ENCODE data around the gene NDUFAF3.

The NDUFAF3 gene, protein sequence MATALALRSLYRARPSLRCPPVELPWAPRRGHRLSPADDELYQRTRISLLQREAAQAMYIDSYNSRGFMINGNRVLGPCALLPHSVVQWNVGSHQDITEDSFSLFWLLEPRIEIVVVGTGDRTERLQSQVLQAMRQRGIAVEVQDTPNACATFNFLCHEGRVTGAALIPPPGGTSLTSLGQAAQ

DNA sequence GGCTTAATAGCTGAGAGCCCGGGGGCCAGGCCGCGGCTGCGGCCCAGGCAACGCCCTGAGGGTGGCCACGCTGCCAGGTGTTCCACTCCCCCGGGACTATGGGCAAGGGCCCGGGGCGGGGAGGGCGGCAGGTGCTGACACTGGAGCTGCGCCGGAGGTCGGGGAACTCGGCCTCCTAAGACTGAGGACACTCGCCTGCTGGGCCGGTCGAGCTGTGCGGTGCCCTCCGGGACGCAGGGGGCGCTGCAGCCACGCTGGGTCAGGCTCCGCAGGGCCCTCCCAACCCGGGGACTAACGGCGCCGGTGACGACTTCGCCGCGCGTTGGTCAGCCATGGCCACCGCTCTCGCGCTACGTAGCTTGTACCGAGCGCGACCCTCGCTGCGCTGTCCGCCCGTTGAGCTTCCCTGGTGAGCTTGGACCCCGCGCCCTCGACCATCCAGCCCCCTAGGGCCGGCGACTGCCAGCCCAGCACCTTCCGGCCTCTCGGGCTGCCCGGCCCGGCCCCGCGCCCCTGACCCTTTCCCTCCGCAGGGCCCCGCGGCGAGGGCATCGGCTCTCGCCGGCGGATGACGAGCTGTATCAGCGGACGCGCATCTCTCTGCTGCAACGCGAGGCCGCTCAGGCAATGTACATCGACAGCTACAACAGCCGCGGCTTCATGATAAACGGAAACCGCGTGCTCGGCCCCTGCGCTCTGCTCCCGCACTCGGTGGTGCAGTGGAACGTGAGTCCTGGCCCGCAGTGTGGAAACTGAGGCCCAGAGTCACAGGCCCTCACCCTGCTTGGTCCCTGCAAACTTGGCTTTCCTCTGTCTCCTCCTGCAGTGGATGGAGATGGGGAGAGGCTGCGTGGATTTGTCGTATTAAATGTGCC lies at the start of gene NDUFAF3:
Gene NDUFAF3, plus strand, starts transcription at position 309 of the 875 bp plus-strand sequence. Its CDS starts 24 bp downstream, at position 333.
- DNase-seq: peak; percentile 92

DNA sequence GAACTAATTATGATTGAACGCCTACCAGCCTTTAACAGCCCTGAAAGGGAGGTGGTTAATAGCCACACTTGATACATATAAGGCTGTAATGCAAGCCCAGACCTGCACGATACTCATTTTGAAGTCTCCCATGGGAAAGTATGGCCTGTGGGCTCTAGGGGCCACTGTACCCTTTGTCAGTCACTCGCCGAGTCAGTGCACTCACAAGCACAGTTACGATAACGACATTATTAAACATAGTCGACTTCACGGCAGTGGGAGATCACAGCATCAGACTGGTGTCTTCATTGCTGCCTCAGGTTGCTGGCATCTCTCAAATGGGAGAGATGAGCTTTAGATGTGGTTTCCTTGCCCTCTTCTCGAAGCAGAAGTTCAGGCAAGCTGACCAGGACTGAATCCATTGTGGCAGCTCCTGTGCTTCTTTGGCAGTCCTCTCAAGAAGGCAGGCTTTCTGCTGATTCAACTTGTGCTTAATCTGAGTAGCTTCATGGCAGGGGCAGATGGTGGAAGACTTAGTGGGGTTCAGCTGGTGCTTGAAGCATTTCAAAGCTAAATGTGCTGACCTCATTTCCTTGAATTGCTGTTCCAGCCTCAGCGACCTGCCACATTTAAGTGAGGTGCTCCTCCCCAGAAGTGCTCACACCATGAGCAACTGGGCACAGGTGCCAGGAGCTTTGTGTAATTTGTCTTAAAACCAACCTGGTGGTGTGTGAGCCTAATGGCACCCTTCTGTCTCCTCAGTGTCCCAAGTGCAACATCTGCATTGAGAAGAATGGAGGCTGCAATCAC lies 47.7 kb upstream of the NDUFAF3 start:
- DNase-seq: no peak

DNA sequence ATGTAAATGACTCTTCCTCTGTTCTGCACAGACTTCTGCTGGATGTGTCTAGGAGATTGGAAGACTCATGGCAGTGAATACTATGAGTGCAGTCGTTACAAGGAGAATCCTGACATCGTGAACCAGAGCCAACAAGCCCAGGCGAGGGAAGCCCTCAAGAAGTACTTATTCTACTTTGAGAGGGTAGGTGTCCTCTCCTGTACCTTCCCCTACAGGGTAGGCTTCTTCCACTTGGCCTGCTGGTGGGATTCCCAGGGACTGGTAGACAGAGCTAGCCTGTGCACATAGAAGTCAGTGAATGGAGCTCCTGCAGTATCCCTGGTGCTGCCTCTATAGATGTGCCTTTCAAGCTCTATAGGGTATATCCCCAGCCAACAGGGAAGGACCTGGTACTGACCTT lies 42.5 kb upstream of the NDUFAF3 start:
- no peak for DNase-seq

DNA sequence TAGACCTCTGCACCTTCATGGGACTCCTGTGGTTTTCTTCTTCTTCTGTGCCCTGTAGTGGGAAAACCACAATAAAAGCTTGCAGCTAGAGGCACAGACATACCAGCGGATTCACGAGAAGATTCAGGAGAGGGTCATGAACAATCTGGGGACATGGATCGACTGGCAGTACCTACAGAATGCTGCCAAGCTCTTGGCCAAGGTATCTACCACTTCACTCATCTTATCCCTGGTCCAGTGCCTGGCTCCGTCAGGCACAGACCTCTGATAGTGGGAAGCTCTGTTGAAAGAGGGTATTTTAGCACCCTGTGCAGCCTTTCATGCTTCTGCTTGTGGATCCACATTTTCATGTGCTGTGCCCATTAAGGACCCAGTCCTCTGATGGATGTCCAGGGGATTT lies 41.6 kb upstream of the NDUFAF3 start:
- DNase-seq: no peak

DNA sequence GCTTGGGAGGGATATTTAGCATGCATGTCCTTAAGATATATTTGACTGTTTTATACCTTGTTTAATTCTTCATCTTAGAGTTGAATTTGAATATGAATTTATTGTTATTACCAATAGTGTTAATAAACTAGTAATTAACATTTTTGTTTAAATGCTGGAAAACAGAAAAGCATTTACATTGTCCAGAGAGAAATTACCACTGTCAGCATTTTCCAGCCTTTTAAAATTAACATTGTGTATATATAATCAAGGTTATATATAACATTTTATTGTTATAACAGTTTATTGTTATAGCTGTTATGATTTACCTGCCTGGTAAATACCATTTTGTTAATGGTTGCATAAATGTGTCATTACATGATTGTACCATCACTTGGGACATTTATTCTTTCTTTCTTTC lies 39.9 kb upstream of the NDUFAF3 start:
- no peak for DNase-seq

DNA sequence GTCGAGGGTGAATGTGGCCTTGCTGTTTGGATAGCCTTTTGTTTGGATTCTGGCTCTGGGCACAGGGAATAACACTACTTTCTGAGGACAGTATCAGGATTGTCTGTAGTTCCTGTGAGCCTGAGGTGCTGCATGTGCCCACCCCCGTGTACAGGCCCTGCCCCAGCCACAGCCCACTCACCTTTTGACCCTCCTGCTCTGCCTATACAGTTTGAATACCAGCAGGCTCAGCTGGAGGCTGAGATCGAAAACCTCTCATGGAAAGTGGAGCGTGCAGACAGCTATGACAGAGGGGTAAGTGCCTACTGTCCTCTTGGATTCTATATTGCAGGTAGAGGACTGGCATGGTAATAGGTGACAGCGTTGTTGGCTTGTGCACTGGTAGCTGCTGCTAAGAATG lies 39.2 kb upstream of the NDUFAF3 start:
- DNase-seq: no peak

DNA sequence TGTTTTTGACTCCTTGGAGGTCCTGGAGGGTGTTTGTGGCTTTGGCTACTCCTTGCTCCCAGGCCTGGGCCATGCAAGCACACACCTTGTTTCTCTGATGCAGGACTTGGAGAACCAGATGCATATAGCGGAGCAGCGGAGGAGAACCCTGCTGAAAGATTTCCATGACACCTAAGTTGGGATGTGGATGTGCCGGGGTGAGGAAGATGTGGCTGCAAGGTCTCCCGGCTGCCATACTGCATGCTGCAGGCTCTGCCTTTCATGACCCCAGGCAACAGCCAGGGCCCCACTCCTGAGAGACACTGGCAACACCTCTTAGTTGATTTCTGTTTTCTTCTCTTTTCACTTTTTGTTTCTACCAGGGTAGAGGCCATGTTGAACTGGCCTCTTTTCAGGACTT lies 38.8 kb upstream of the NDUFAF3 start:
- no peak for DNase-seq

DNA sequence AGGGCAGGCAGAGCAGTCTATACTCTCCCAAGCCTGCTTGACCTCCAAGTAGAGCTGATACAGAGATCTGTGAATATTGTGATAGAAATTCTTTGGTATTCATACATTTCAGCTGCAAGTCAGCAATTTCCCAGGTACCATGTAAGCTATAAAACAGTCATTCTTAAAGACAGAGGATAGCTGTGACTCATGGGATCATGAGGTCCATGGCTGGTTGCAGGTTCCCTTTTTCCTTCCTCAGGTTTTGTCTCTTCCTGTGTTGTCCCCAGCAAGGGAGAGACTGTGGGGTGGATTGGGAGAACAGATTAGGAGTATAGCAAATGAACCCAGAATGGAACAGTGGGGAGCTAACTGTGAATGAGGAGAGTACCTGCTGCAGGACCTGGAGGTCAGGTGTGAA lies 37.3 kb upstream of the NDUFAF3 start:
- no peak for DNase-seq

DNA sequence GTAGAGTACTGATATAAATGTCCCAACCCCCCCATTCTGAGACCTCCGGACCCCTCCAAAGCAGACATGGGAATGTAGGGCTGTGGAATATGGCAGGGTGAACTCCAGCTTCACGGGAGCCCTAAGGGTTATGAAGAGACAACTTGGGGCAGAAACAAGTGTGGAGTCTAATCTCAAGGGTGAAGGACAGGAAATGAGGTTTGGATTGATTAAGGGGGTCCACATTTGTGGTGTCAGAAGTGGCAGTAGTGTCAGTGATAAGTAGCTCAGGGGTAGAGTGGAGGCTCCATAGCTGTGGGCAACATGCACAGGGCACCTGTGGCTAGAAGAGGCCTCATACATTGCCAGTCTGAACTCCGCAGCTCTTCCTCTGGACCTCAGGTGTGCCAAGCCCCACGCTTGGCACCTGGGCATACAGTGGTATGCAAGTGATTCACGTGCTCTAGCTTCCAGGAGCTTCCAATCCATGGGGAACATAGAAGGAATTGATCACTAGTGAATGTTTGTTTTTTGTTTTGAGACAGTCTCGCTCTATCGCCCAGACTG lies 36.0 kb upstream of the NDUFAF3 start:
- no peak for DNase-seq

DNA sequence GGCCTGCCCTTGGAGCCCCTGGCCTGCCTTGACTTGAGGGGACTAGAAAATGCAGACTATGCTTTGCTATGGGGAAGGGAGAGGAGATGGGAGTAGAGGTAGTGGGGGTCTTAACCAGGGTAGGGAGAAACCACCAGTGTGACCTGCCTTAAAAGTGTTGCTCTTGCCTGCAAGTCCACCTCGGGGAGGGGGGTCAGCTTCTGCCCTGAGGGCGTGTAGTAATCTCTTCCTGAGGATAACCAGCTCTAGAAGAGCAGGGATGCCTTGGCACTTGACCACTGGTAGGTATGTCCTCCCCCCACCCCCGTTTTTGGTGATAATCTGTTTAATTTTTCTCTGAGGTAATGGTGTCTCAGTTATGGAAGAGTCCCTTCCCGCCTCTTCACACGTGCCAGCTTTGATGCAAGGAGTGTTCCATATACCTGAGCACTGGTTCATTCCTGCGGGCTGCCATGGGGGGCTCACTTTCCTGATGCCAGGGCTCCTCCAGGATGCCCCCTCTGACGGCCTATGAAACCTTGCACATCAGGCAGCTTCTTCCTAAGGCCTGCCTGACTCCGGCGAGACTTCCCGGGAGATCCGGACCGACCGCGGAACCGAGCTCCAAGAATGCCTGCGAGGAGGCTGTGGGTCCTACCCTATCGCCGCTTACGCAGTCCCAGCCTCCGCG lies 32.7 kb upstream of the NDUFAF3 start:
- no peak for DNase-seq

DNA sequence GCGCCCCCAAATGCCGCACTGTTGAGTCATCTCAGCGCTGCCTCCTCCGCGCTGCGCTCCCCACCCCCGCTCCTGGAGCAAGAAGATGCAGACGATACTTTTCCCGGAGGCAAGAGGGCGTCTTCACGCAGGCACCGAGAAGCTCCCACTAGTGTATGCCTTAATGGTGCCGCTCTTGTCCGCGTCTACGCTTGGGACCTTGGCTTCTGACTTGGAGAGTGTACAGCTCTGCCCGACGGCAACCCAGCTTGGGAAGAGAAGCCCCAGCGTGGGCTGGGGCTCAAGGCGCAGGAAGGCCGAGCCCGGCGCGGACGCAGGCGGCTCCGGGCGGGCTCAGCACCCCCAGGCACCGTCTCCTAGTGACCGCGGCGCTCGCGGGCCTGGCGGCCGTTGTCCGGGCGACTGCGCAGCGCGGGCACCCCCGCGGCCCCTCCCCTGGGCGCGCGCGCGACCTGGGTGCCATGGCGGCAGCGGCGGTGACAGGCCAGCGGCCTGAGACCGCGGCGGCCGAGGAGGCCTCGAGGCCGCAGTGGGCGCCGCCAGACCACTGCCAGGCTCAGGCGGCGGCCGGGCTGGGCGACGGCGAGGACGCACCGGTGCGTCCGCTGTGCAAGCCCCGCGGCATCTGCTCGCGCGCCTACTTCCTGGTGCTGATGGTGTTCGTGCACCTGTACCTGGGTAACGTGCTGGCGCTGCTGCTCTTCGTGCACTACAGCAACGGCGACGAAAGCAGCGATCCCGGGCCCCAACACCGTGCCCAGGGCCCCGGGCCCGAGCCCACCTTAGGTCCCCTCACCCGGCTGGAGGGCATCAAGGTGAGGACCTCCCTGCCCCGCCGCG lies 31.9 kb upstream of the NDUFAF3 start, which contains the start of gene P4HTM:
Gene P4HTM, plus strand, starts transcription at position 446 of the 840 bp plus-strand sequence. Its CDS starts 16 bp downstream, at position 462.
- DNase-seq: peak; percentile 89

DNA sequence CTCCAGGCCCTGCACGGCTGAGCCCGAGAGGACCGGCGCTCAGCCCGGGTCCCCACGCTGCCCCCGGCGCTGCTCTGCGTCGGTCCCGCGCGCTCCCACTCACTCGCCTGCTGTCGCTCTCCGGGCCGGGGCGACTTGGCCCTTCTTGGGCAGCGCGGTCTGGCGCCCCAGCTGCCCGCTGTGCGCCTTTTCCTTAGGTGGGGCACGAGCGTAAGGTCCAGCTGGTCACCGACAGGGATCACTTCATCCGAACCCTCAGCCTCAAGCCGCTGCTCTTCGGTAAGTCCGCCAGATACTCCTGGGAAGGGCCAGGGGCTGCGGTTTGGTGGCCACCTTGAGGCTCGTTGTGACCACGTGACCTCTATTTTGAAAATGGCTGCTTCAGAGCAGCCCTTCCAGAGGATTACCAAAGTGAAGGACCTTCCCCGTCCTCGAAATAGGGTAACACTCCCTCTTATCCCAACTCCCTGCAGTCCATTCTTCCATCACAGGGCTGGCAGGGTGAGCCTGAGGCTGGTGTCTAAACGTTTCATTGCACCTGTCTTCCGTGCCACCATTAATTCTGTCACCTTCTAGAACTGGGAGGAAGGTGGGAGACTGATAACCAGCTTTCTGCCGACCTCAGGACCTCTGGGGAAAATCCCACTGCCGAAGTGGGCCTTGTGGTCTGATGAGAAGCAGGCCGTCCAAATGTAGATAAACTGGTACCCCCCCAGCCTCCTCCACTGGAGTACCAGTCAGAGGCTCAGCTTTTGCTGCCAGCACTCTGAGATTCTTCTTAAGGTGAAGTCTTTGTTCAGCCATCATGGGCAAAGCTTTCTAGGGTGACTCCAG lies 31.1 kb upstream of the NDUFAF3 start:
- DNase-seq: peak; percentile 32

DNA sequence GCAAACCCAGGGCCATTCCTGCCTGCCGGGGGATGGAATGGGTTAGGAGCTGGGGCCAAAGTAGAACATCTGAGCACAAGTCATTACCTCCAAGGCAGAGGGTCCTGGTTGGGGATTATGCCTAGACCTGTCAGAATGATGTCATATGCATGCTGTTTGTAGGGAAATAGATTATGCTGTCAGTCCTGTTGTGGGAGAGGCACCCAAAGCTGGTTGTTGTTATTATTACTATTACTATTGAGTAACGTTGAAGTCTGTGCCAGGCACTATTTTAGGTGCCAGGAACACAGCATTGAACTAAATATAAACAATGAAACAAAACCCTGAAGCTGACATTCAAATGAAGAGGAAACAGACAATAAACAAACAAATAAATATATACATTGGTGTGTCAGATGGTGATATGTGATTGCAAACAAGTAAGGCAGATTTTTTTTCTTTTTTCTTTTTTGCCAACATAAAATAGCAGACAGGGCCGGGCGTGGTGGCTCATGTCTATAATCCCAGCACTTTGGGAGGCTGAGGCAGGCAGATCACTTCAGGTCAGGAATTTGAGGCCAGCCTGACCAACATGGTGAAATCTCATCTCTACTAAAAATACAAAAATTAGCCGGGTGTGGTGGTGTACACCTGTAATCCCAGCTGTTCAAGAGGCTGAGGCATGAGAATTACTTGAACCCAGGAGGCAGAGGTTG lies 29.9 kb upstream of the NDUFAF3 start:
- no peak for DNase-seq

DNA sequence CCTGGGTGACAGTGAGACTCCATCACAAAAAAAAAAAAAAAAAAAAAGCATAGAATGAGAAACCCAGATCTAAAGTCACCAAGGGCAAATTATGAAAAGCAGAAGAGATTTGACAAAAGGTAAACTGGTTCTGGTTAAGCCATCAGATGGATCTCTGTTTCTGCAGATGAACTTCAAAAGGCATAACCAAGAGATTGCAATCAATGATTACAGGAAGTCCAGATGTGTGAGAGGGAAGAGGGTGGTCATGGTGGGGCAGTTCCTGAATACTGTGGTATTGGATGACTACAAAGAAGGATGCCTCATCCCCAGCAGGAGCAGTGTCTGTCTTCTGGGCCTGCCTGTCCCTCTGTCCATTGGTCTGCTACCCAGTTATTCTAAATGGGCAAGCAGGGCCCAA lies 28.1 kb upstream of the NDUFAF3 start:
- DNase-seq: no peak

DNA sequence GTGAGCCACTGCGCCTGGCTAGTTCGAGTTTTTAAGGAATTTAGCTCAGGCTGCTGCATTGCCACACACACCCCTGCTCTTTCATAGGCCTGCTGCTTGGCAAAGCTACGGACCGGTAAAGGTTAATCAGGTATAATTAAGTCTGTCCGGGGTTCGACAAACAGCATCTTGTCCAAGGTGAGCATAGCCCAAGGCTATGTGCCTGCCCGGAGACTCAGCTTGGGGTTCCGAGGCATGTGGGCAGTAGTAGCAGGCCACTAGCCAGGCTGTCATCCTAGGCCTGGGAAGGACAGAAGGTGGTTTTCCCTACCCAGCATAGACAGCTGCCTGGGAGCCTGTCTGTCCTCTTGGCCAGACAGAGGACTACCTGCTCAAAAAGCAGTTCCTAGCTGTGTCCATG lies 25.3 kb upstream of the NDUFAF3 start:
- no peak for DNase-seq

DNA sequence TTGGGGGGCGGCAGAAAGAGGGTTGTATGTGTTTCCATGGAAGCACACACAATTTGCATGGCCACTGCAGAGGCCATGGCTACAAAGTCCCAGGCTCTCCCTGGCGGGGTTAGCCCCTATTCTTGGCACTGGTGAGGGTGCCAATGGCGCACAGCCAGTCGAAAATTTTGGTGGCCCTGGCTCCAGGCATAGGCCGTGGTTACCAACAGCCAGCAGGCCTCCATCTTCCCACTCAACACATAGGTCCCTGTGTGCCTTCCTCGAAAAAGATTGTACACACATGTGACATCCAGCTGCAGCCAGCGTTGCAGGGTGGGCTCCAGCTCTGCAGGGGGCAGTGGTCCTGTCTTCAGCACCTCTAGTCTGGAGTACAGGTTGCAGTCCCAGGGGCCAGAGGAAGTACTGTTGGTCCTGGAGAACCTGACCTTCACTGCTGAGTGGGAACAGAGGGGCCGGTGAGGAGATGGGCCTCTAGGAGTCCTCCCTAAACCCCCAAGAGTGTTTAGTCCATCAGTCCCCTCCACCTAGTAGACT lies 24.8 kb upstream of the NDUFAF3 start:
- no peak for DNase-seq

DNA sequence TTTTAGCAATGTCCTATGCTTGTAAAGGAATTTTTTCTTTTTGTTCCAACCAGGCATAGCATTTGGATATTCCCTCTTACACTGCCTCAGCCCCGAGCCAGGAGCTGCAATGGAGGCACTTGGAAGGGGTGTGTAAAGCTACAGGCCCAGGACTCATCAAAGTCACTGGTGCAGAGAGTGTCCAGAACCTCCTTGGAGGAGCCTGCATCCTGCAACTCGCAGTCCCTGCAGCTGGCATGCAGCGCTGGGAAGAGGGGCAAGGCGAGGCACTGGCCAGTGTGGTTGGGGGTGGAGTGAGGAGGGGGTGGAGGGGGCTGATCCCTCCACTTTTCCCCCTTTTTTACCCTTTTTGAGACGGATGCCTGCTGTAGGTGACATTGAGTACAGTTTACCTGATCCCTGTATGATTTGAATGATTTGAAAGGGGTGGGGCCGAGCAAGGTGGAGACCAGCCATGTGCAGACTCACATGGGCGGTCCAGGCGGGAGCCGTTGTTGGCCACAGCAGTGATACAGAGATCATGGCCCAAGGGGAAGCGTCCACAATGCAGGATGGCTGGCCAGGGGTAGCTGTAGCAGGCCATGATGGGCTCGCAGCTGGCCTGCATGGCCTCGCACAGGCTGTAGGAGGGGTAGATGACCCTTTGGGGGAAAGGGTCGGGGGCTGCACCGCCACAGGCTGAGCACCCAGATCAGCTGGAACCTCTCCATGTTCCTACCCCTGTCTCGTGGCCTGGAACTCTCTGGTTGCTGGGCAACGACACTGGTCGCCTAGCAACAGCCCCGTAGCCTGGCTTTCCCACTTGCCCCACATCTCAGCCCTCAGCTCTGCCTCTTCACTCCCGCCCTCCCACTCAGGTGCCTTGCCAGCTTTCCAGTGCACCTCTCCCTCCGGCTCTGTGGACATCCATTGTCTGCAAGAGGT lies 23.9 kb upstream of the NDUFAF3 start:
- no peak for DNase-seq

DNA sequence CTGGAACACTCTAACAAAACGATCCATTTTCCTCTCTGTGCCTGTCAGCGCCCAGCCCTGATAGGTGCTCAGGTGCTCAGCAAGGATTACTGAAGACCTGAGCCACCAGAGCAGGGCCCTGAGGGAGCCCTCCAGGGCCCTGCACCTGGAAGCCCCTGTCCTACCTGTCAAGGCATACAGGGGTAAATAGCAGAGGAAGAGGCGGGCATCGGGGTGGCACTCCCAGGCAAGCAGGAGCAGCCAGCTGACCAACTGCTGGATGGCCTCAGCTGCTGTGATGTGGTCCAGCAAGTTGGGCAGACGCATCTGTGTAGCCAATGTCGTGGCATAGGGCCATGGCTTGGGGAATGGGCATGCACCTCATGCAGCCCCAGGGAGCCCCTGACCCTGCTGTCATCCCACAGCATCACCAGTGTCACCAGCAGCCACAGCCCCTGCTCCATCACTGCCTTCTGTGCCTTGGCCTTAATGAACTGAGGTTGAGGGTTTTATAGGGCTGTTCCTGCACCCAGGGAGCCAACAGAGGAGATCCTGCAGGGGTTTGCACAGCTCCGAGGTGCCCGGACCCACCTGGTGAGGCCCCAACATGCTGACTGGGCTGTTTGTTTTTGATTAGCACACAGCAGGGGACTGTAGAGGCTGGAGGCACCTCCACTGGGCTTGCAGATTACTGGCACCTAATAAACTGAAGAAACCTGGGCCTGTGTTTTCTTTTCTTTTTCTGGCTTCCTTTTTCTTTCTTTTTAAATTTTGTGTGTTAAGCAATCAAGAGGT lies 22.6 kb upstream of the NDUFAF3 start:
- DNase-seq: no peak
